GM18508 (cell line): ENCODE measurements around the gene PSEN2.
"Not testable (repeated sequence)": the region's sequence is repeated elsewhere in the genome, so short reads cannot be mapped to it uniquely, and the experiment has no call there.

Source experiments
- ATAC-seq: cut with Tn5 transposase; IDR thresholded peaks from one replicate; pipeline ENCODE4 v1.9.1; 2021; ENCODE audit warnings: moderate number of reproducible peaks; ENCODE audit not compliant: insufficient read depth, unreplicated experiment

Gene PSEN2

GRCh38 chr1:226870401-226871279 lies at the start of gene PSEN2:
Gene PSEN2 (plus strand): TSS chr1:226870616. CDS start chr1:226881908, 11,292 bp downstream.
- no peak for ATAC-seq

GRCh38 chr1:226820941-226821718 lies 49.3 kb upstream of the PSEN2 start:
- ATAC-seq, result no peak

GRCh38 chr1:226821719-226822085 lies 48.7 kb upstream of the PSEN2 start:
- no peak for ATAC-seq

GRCh38 chr1:226823643-226824042 lies 46.8 kb upstream of the PSEN2 start:
- no peak for ATAC-seq

- no peak for ATAC-seq
Observed at GRCh38 chr1:226825037-226825745, 45.2 kb upstream of the PSEN2 start.

GRCh38 chr1:226825746-226826100 lies 44.7 kb upstream of the PSEN2 start:
- ATAC-seq, result no peak

GRCh38 chr1:226826479-226827261 lies 43.7 kb upstream of the PSEN2 start:
- ATAC-seq, result no peak

GRCh38 chr1:226827458-226827857 lies 43.0 kb upstream of the PSEN2 start:
- no peak for ATAC-seq

GRCh38 chr1:226827968-226828513 lies 42.4 kb upstream of the PSEN2 start:
- ATAC-seq, result peak; percentile 59

GRCh38 chr1:226829105-226829504 lies 41.3 kb upstream of the PSEN2 start:
- ATAC-seq, result no peak

GRCh38 chr1:226831953-226832352 lies 38.5 kb upstream of the PSEN2 start:
- ATAC-seq, result no peak

GRCh38 chr1:226832613-226833012 lies 37.8 kb upstream of the PSEN2 start:
- no peak for ATAC-seq

GRCh38 chr1:226834179-226834578 lies 36.2 kb upstream of the PSEN2 start:
- ATAC-seq, result not testable (repeated sequence)

GRCh38 chr1:226835396-226835795 lies 35.0 kb upstream of the PSEN2 start:
- ATAC-seq, result not testable (repeated sequence)

GRCh38 chr1:226837966-226838365 lies 32.5 kb upstream of the PSEN2 start:
- ATAC-seq, result not testable (repeated sequence)

GRCh38 chr1:226838456-226838855 lies 32.0 kb upstream of the PSEN2 start:
- no peak for ATAC-seq

- no peak for ATAC-seq
Observed at GRCh38 chr1:226845624-226846023, 24.8 kb upstream of the PSEN2 start.

- no peak for ATAC-seq
Observed at GRCh38 chr1:226846786-226847185, 23.6 kb upstream of the PSEN2 start.

- not testable (repeated sequence) for ATAC-seq
Observed at GRCh38 chr1:226854548-226854947, 15.9 kb upstream of the PSEN2 start.

GRCh38 chr1:226862890-226863289 lies 7.5 kb upstream of the PSEN2 start:
- ATAC-seq, result no peak
